Activated naive CD4-positive, alpha-beta T cell treated with Interleukin-2 at 50 U/mL for 16 hours (primary cell): Measurements from ENCODE around the gene ID4.

ENCODE experiments used
- DNase-seq: peaks from one replicate; pipeline ENCODE4 v3.0.0-alpha.2; 2020

The ID4 gene, protein sequence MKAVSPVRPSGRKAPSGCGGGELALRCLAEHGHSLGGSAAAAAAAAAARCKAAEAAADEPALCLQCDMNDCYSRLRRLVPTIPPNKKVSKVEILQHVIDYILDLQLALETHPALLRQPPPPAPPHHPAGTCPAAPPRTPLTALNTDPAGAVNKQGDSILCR

DNA sequence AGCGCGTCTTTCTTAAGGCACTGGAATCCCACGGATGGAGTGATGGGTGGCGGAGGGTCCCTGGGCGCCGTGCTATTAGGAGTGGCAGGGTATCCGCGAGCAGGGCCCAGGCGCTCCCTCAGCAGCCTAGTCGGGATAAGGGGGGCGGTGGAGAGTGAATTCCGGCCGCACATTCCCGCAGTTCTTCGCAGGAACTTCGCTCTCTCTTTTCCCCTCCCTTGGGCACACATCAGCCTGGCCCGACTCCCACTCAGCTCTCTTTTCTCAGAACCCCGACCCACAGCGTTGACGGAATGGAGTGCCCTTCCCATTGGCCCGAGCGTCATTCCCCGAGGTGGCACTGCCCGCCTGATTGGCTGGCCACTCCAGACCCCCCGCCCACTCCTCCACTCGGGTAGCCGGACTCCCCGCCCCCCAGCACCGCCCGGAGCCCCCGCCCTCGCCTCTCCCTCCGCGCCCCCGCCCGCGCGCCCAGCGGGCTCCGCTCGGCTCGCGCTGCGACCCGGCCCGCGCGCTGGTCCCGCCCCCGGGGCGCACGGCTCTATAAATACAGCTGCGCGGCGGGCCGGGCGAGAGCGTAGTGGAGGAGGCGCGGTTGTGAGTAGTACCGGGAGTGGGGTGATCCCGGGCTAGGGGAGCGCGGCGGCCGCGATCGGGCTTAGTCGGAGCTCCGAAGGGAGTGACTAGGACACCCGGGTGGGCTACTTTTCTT, at the start of gene ID4:
TSS of gene ID4 (plus strand) at position 572 of the 712 bp plus-strand sequence. CDS start 385 bp downstream, outside the sequence.
- no peak for DNase-seq

DNA sequence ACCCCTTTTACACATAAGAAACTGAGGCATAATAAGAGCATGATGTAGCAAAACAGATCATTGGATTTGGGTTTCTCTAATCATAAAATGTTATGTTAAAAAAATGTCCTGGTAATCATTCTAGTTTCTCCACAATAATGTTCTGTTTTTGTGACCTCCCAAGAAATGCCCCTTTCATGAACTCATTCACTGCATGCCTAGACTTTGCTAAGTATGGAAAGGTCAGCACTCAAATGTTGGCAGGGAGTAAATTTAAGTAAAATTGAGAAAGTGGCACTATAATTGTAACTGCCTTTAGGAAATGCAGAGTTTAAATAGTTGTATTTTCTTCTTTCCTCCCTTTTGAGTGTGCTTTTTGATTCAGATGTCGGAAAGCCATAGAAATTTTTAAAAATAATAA, 48.5 kb upstream of the ID4 start:
- DNase-seq, result no peak

DNA sequence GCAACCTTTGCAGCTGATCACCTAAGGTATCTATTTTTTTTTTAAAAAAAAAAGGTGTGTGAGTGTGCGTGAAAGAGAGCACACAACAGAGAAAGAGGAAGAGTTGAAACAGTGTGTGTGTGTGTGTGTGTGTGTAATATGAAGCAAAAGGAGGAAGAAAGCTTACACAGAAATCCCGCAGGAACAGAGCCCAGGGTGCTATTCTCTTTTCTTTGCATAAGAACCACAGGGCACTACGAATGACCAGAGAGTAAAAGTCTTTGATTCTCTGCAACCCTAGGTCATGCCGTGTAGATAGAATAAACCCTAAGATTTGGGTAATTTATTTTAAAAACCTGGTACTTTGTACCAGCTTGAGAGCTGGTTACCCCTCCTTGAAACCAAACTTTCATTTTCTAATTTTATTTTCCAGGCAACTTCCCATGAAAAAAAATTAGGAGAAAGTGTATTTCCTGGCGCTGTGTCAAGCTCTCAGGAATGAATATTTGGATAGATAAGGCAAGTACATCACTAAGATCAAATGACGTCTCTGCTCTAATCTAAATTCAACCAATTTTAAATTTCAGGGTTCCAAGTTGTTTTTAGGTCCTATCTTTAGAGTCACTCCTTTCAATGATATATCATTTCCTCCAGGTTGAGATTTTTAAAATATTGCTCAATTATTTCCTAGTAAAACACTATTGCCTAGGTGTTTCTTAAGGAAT, 47.9 kb upstream of the ID4 start:
- DNase-seq, result no peak

DNA sequence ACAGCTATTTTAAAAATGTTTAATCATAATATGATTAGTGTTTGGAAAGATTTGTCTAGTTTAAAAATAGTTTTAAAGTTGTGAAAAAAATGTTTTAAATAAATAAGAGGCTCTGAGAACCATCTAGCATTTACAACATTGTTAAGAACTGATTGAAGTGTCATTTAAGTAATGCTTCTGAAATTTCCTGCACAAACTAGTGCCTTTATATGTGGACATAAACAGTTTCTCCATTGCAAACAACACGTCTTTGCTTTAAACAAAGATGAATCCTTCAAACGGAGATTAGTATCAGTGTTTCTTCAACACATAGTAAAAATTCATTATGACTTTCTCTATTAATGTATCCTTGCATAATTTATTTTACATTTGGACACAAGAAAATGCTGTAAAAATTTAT, 45.9 kb upstream of the ID4 start:
- DNase-seq, result no peak

DNA sequence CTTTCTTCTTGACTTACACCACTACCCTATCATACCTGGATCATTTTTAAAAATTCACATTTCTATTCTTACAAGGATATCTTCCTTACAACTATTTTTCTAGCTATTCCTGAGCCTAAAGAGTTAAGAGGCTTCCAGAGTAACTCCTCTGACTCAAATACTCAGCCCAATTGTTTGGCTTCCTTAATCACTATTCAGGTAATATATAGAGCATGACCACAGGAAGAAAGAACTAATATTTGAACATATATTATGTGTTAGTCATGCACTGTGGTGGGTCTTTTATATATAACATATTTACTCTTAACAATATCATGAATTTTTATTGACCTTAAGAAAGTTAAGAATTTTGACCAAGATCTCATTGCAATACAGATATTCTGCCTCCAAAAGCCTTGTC, 42.0 kb upstream of the ID4 start:
- DNase-seq, result no peak

DNA sequence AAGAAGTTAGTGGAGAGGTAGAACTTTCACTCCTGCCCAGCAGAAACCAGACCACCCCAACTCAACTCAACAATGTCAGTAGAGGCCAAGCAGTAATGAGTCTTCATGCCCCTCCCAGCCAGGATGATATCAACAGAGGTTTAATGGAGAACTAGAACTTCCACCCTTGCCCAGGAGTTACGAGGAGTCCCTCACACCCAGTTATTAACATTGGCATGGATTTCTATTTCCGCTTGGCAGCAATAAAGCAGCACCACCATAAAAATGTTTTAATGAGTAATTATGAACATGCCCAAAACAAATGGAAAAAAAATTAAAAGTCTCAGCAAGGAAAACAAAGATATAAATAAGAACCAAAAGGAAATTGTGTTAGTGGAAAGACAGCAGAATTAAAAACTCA, 40.7 kb upstream of the ID4 start:
- DNase-seq, result no peak

DNA sequence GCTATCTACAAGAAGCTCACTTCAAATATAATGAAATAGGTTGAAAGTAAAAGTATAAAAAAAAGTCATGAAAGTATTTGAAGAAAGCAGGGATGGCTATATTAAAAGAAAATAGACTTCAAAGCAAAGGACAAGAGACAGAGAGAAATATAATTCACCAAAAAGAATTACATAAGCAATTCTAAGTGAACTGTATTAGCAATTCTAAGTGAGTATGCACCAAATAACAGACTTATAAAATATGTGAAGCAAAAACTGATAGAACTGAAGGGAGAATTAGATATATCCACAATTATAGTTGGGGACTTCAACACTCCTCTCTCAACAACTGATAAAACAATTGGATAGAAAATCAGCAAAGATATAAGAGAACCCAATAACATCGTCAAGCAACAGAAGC, 38.8 kb upstream of the ID4 start:
- DNase-seq, result no peak

DNA sequence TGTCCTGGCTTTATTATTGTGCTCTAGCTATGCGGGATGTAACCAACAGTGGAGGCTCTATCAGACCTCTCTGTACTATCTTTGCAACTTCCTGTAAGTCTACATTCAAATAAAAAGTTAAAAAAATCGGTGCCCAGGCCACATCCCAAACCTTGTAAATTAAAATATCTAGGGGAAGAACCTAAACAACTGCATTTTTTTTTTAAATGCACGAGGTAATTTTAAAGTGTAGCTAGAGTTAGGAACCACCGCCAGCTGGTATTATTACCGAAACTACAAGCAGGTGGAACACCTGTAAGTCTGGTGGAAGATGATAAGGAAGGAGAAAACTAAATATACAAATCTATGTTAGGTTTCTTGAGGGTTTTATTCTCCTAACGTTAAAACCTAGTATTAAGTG, 34.5 kb upstream of the ID4 start:
- no peak for DNase-seq

DNA sequence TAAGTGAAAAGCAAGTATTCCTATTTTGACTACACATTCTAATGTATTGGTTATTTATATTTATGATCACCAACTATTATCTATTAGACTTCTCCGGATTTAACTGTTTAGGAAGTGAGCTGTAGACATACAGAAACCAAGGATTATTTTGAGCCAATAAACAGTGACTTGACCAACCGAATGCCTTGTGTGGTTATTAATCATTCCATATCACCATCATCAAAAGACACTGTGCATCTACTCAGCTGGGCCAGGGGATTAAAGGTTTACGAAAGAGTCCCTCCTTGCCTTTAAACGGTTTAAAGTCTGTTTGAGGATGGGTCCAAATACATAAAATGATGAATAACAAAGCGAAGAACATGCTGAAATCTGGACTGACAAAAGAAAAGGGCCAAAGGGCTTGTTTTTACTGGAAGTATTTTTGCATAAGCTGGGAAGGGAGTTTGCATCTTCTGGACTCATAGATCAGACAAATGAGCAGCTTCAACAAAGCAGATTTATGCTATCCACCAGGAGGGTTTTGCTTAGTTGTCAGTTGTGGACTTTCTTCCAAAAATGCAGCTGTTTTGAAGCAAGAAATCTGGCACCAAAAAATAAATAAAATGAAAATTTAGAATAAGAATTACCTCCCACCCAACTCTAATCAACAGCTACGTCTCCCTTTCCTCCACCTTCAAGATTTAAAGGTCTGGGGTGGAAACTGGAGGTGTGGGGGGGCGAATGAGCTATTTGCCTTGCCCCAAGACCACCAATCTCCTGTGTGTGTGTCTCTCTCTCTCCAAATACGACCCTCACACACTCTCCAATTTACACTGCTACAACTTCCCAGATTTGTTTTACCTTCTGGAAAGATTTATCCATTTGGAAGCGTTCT, 33.6 kb upstream of the ID4 start:
- DNase-seq, result no peak

DNA sequence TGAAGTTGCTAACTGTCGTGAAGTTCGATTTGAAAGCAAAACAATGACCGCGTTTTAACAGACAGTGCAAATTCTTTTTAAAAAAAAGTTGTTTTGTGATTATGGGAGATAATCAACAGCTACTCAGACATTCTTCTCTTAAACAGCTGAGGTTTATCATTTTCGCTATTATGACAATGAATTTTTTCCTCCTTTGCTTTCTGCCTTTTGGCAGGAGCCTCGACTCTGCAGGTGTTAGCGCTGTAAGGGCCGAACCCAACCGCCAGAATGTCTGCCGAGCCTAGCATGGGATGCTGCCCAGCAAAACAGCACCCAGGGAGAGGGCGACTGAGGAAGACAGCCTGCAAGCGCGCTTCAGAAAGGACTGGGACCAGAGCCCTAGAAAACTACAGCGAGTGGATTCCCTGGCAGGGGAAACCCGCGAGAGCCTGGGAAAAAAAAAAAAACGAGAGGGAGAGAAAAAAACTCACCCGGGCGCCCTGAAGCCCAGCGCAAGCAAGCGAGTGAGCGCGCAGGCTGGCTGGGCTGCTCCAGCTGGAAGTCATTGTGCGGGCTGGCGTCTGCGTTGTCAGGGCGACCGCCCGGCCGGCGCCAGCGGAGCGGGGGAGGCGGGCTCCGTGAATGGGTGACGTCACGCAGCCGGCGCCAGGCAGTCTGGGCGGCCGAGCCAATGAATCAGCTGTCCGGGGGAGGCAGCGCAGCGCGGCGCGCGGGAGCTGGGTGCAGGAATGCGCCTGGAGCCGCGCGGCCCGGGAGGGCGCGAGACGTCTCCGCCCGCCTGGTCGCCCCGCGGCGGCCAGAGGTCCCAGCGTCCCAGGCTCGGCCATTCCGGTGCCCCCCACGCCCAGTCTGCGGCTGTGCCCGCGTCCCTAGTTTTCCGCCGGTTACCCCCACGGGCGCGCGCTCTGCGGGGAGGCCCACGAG, 32.7 kb upstream of the ID4 start:
- peak; percentile 37 for DNase-seq

DNA sequence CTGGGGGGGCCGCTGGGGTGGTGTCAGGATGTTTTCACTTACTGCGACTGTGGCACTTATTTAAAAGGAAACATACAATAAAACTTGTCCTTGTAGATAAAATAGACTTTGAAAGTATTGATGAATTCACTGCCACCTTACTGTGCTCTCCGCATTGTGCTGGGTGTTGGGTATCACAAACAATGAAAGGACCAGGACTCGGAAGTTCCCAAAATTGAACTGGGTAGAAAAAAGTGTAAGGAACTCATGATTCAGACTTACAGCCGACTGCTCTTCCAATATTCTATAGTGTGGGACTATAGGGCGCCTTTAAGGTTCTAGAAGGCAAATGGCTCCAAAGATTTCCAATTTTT, 32.1 kb upstream of the ID4 start:
- DNase-seq, result no peak

DNA sequence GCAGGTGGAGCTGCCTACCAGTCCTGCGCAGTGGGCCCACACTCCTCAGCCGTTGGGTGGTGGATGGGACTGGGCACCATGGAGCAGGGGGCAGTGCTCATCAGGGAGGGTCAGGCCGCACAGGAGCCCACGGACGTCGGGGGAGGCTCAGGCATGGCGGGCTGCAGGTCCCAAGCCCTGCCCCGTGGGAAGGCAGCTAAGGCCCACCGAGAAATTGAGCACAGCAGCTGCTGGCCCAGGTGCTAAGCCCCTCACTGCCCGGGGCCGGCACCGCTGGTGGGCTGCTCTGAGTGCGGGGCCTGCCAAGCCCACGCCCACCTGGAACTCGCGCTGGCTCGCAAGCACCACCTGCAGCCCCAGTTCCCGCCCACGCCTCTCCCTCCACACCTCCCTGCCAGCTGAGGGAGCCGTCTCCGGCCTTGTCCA, 30.2 kb upstream of the ID4 start:
- DNase-seq, result no peak

DNA sequence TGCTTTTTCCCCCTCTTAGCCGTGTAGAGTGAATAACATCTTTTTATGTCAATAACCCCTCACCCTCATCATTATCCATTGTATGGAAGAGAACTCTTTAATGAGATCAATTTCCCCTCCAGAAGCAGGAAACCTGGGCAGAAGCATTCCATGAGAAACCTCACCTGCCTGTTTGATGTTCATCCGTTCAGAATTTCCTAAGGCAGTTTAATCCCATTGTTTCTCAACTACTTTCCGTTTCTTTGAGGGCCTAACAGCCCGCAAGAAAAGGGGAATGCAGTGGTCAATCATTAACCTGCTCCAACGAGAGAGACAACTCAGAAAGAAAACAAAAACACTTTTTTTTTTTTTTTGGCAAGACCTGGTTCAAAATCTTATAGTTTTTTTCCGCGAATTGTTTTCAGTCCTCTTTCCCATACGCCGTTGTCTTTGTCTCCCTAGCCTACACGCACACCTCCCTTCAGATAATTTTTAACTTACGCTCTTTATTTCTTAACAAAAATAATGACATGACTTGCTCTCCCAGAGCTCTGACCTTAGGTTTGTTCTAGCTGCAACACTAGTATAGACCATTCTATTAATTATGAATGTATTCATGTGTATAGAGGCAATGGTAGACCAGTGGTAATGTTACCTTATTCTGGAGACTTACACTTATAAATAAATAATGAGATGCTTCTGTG, 25.6 kb upstream of the ID4 start:
- DNase-seq, result no peak

DNA sequence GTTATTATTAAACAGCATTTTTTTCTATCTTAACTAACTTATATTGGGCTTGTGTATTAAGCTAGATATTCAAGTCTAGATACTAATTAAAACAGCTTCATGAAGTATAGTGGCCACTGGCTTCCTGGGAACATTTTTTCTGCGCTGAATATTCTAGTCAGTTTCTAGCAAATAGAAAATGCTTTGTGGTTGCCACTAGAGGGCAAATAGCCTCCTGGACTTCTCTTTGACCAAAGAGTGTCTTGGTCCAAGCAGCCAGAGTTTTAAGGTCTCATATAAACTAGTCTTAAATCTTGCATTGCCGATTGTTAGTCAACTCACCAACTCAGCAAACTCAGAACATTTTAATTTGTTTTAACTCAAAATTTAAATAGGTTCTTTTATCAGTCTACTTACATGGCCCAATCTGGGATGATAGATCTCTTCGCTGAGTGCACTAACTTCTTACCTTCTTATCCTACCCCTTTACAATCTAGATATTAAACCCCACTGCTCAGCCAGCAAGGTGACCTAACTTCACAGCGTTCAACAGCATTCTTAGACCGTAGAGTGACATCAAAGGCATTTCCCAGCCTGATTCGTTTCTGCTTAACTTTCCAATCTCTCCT, 24.6 kb upstream of the ID4 start:
- no peak for DNase-seq

DNA sequence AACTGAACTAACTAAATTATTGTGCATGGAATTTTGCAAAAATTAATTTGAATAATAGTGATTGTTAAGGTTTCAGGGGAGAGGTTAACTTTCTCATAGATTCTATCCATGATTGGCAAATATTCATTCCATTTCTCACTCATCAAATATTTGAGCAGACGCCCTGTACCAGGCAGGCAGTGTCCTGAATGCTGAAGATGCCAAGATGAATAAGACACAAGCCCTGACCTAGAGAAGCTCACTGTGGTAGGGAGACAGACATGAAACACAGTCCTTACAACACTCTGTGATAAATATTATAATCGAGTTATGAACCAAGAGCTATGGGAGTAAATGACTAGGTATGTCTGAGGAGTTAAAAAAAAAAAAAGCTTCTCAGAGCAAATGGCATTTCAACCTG, 18.4 kb upstream of the ID4 start:
- DNase-seq, result no peak

DNA sequence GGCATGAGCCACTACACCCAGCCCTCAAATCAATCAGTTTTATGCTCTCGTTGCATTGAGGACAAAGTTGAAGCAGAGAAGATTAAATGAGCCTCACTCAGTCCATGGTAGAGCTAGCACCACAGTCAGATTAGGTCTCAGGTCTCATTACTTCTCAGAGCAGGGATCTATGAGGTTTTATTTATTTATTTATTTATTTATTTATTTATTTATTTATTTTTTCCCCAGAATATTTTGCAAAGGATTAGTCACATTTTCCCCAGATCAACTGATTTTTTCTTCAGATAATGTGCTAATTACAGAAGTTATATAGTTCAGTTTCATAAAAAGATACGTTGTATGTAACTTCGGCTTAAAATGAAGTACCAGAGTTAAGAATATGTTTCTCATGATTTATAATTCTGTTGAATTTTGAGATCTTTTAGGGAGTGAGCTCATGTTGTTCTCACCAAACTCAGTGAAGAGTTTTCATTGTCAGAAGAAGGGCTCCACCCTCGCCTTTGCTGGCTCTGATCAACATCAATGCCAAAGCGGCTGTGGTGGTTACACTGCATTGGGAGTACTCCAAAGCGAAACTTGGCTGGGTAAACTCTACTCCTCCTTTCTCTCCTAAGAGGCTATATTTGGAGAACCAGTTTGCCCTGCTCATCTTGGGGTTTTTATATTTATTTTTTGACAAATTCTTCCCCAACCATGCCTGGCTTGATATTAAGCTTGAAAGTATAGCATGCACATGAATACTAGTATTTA, 12.9 kb upstream of the ID4 start:
- DNase-seq, result no peak

DNA sequence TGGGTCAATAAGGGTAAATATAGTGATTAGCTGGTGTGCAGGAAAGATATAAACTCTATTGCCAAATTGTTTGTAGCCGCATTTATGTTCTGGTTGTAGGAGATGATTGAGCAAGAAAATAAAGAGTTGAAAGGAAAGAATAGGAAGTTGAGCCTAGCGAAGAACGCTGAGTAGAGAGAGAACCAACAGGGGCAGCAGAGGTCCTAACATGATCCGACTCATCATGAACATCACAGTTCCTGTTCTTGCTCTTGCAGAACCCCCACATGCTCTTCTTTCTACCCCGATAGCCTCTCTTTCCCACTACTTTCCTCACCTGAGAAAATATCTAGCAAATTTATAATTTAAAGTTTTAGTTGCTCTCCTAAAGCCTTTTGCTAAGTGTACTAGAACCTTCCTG, 9.9 kb upstream of the ID4 start:
- DNase-seq, result no peak

DNA sequence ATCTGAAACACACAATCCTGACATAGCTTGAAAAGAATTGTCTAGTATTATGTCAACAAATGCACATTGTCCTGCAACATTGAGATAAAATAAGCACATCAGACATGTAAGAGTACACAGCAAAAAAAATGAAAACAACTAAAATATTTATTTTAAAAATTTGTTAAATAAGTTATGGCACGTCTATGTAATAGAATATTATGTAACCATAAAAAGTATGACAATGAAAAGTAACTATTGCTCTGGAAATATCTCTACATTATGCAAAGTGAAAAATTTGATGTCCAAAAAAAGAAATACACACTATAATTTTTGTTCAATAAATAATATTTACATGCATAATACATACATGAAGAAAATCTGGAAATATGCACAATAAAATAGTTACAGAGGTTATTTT, 9.3 kb upstream of the ID4 start:
- DNase-seq, result no peak

DNA sequence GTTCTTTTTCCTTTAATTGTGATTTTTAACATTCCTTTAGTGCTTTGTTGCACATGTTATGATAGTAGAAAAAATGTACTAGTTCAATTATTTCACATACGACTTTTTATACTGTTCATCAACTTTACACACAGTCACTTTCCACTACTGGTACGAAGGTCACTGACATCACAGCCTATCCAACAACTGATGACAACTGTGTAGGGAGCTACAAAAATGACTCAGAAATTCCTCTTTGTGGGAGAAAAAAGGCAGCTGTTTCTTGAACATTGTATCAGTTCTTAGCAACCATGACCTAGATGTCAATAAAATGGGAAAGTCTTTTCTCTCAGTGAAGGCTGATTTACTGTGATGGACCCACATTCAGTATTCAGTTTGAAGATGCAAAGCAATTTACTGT, 7.0 kb upstream of the ID4 start:
- DNase-seq, result no peak

DNA sequence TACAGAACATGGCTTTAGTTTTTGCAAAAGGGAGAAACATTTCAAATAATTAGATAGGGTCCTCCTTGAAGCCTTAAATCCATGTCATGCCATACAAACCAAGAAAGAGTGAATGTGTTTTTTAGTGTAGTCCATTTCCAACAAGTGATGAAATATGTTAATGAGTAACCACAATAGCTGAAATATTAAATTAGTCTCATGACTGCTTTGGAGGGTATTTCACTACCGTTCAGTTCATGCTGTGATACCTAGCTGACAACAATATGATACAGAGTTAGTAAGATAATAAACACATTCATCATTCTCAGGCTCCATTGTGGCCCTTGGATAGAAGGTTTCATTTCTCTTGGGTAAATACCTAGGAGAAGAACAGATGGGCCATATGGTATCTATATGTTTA, 5.8 kb upstream of the ID4 start:
- no peak for DNase-seq

DNA sequence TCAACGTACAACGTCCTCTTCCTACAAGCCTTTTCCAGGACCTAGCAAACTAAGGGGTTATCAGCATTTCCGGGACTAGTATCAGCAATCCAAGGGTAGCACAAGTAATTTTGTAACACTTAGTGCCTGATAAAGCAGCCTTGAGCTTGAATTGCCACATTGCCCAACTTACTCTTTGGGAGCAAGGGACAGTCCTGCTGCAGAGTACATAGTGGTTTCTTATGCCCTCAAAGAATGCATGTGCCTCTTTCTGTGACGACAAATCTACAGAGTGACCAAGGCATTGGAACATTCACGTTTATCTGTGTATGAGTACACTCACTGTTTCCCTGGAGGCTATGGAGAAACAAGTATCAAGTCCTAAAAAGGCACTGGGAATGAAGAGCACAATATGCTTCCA, 3.2 kb upstream of the ID4 start:
- no peak for DNase-seq
